ENCODE results near the gene SEMA3A. TPM values are rescaled to one million over a fixed set of nuclear protein-coding genes. Genes with fewer than 3 reads are reported as not detected.

The SEMA3A gene
- total and polyA plus RNA-seq, 2 experiments from 2014 or later, result 19.8 to 46.4 TPM

GRCh38 chr7:83925860-83926259 lies 268.7 kb downstream of the SEMA3A start (continued):
- no peak for TF ChIP-seq ETS1 (IDR thresholded peaks at IDR 0.05)

DNA sequence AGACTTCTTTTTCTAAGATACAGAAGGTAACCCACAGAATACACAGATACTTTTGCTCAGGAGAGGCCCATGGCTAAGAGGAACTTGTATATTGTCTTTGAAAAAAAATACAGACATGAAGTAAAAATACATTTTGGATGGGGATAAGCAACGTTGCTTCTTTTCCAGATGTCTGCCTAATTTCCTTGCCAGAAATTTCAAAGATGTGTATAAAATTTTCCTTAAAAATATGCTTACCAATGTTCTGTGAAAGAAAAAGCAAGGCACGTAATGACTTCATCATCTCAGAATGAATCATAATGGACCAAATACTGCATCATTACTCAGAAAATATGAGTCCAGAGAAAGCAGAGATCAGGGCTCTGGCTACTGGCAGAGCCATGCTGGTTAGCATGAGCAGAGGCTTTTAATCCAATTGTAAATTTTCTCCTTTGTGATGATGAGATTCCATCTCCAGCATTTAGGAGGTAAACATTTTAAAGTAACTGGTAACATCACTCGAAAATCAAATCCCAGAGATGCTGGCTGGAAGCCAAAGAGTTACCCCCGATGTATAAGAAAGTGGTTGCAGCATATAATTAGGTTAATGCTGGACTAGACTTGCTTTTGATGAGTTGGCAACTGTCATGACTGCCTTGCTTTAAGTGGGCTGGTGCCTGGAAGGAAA lies 272.5 kb downstream of the SEMA3A start:
- DNase-seq (ENCODE audit: low spot score), result peak; percentile 9
- Histone ChIP-seq H3K4me3 (no peak overlapping the region), H3K27ac (ENCODE audit: low read depth) (no peak overlapping the region), H3K4me1 (ENCODE audit: insufficient read depth) (peaks cover 10% of the 10 kb centered on the region; the same call in 1 of the 2 replicates), H4K20me1 (replicated peaks; ENCODE audit: insufficient read depth) (no peaks in the 10 kb centered on the region), H2AFZ (peak overlapping the region; percentile 12; the same call in 1 of the 2 replicates), H3K9me2 (ENCODE audit: insufficient read depth) (no peaks in the 10 kb centered on the region; the same call in 1 of the 2 replicates), H3K4me2 (no peak overlapping the region), H3K79me2 (replicated peaks; ENCODE audit: insufficient read depth) (no peaks in the 10 kb centered on the region), H3K36me3 (ENCODE audit: insufficient read depth) (no peaks in the 10 kb centered on the region), H3F3A (replicated peaks; ENCODE audit: low read depth) (no peaks in the 10 kb centered on the region), H3K27me3 (ENCODE audit: insufficient read depth) (no peaks in the 10 kb centered on the region)
- no peak overlapping the region for H3K27ac Mint-ChIP-seq
- no peaks in the 10 kb centered on the region for H3K36me3 Mint-ChIP-seq (ENCODE audit: low read depth)
- no peak for ATAC-seq
- H3K9me3 Mint-ChIP-seq, result no peaks in the 10 kb centered on the region
- H3K4me1 Mint-ChIP-seq, result peaks cover 8% of the 10 kb centered on the region
- H3K27me3 Mint-ChIP-seq (ENCODE audit: insufficient read depth, low read depth, poor library complexity), result no peaks in the 10 kb centered on the region
- no peak overlapping the region for H3K4me3 Mint-ChIP-seq
- no peak for TF ChIP-seq CREB1 (CRISPR knock-in tag; IDR thresholded peaks at IDR 0.05; ENCODE audit: low read depth)
- no peak for TF ChIP-seq POLR2AphosphoS5 (IDR thresholded peaks at IDR 0.05; ENCODE audit: low read depth)
- TF ChIP-seq EZH2phosphoT487 (IDR thresholded peaks at IDR 0.05; ENCODE audit: unreplicated experiment), result no peak
- TF ChIP-seq, protein P1, sequence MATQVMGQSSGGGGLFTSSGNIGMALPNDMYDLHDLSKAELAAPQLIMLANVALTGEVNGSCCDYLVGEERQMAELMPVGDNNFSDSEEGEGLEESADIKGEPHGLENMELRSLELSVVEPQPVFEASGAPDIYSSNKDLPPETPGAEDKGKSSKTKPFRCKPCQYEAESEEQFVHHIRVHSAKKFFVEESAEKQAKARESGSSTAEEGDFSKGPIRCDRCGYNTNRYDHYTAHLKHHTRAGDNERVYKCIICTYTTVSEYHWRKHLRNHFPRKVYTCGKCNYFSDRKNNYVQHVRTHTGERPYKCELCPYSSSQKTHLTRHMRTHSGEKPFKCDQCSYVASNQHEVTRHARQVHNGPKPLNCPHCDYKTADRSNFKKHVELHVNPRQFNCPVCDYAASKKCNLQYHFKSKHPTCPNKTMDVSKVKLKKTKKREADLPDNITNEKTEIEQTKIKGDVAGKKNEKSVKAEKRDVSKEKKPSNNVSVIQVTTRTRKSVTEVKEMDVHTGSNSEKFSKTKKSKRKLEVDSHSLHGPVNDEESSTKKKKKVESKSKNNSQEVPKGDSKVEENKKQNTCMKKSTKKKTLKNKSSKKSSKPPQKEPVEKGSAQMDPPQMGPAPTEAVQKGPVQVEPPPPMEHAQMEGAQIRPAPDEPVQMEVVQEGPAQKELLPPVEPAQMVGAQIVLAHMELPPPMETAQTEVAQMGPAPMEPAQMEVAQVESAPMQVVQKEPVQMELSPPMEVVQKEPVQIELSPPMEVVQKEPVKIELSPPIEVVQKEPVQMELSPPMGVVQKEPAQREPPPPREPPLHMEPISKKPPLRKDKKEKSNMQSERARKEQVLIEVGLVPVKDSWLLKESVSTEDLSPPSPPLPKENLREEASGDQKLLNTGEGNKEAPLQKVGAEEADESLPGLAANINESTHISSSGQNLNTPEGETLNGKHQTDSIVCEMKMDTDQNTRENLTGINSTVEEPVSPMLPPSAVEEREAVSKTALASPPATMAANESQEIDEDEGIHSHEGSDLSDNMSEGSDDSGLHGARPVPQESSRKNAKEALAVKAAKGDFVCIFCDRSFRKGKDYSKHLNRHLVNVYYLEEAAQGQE (IDR thresholded peaks at IDR 0.05; ENCODE audit: unreplicated experiment), result no peak
- TF ChIP-seq, protein P2, sequence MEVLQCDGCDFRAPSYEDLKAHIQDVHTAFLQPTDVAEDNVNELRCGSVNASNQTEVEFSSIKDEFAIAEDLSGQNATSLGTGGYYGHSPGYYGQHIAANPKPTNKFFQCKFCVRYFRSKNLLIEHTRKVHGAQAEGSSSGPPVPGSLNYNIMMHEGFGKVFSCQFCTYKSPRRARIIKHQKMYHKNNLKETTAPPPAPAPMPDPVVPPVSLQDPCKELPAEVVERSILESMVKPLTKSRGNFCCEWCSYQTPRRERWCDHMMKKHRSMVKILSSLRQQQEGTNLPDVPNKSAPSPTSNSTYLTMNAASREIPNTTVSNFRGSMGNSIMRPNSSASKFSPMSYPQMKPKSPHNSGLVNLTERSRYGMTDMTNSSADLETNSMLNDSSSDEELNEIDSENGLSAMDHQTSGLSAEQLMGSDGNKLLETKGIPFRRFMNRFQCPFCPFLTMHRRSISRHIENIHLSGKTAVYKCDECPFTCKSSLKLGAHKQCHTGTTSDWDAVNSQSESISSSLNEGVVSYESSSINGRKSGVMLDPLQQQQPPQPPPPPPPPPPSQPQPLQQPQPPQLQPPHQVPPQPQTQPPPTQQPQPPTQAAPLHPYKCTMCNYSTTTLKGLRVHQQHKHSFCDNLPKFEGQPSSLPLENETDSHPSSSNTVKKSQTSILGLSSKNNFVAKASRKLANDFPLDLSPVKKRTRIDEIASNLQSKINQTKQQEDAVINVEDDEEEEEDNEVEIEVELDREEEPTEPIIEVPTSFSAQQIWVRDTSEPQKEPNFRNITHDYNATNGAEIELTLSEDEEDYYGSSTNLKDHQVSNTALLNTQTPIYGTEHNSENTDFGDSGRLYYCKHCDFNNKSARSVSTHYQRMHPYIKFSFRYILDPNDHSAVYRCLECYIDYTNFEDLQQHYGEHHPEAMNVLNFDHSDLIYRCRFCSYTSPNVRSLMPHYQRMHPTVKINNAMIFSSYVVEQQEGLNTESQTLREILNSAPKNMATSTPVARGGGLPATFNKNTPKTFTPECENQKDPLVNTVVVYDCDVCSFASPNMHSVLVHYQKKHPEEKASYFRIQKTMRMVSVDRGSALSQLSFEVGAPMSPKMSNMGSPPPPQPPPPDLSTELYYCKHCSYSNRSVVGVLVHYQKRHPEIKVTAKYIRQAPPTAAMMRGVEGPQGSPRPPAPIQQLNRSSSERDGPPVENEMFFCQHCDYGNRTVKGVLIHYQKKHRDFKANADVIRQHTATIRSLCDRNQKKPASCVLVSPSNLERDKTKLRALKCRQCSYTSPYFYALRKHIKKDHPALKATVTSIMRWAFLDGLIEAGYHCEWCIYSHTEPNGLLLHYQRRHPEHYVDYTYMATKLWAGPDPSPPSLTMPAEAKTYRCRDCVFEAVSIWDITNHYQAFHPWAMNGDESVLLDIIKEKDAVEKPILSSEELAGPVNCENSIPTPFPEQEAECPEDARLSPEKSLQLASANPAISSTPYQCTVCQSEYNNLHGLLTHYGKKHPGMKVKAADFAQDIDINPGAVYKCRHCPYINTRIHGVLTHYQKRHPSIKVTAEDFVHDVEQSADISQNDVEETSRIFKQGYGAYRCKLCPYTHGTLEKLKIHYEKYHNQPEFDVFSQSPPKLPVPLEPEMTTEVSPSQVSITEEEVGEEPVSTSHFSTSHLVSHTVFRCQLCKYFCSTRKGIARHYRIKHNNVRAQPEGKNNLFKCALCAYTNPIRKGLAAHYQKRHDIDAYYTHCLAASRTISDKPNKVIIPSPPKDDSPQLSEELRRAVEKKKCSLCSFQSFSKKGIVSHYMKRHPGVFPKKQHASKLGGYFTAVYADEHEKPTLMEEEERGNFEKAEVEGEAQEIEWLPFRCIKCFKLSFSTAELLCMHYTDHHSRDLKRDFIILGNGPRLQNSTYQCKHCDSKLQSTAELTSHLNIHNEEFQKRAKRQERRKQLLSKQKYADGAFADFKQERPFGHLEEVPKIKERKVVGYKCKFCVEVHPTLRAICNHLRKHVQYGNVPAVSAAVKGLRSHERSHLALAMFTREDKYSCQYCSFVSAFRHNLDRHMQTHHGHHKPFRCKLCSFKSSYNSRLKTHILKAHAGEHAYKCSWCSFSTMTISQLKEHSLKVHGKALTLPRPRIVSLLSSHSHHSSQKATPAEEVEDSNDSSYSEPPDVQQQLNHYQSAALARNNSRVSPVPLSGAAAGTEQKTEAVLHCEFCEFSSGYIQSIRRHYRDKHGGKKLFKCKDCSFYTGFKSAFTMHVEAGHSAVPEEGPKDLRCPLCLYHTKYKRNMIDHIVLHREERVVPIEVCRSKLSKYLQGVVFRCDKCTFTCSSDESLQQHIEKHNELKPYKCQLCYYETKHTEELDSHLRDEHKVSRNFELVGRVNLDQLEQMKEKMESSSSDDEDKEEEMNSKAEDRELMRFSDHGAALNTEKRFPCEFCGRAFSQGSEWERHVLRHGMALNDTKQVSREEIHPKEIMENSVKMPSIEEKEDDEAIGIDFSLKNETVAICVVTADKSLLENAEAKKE (CRISPR knock-in tag; IDR thresholded peaks at IDR 0.05), result no peak
- TF ChIP-seq STAT1 (IDR thresholded peaks at IDR 0.05; ENCODE audit: unreplicated experiment), result no peak
- no peak for TF ChIP-seq ZNF331 (CRISPR knock-in tag; IDR thresholded peaks at IDR 0.05; ENCODE audit: low read depth)
- TF ChIP-seq NANOG (IDR thresholded peaks at IDR 0.05; ENCODE audit: borderline replicate concordance), result no peak
- TF ChIP-seq ZNF114 (CRISPR knock-in tag; IDR thresholded peaks at IDR 0.05), result no peak
- TF ChIP-seq, protein P3, sequence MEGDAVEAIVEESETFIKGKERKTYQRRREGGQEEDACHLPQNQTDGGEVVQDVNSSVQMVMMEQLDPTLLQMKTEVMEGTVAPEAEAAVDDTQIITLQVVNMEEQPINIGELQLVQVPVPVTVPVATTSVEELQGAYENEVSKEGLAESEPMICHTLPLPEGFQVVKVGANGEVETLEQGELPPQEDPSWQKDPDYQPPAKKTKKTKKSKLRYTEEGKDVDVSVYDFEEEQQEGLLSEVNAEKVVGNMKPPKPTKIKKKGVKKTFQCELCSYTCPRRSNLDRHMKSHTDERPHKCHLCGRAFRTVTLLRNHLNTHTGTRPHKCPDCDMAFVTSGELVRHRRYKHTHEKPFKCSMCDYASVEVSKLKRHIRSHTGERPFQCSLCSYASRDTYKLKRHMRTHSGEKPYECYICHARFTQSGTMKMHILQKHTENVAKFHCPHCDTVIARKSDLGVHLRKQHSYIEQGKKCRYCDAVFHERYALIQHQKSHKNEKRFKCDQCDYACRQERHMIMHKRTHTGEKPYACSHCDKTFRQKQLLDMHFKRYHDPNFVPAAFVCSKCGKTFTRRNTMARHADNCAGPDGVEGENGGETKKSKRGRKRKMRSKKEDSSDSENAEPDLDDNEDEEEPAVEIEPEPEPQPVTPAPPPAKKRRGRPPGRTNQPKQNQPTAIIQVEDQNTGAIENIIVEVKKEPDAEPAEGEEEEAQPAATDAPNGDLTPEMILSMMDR (conservative IDR thresholded peaks at IDR 0.05; ENCODE audit: low read depth in 2 of 2), result no peak
- TF ChIP-seq EZH2 (IDR thresholded peaks at IDR 0.05; ENCODE audit: low read depth, unreplicated experiment), result no peak
- no peak for TF ChIP-seq JUNB (IDR thresholded peaks at IDR 0.05; ENCODE audit: unreplicated experiment)
